ES-I3 (cell line): ENCODE measurements around the gene DPYSL3.

Experiments
- H3K36me3 ChIP-seq: 2 replicates; pipeline ENCODE4 v1.6.1; 2013; ENCODE audit warnings: mild to moderate bottlenecking, low read length, control low read depth, moderate library complexity; ENCODE audit not compliant: insufficient read depth
- H3K4me1 ChIP-seq: 2 replicates; pipeline ENCODE4 v1.6.1; 2013; ENCODE audit warnings: mild to moderate bottlenecking, control low read depth, low read length; ENCODE audit not compliant: insufficient read depth
- H3K9ac ChIP-seq: 2 replicates; pipeline ENCODE4 v1.6.1; 2013; ENCODE audit warnings: low read depth, mild to moderate bottlenecking, low read length, moderate library complexity
- H3K9me3 ChIP-seq: 2 replicates; pipeline ENCODE4 v1.6.1; 2013; ENCODE audit warnings: mild to moderate bottlenecking, low read length, moderate library complexity; ENCODE audit not compliant: control insufficient read depth, insufficient read depth

DPYSL3 gene

GRCh38 chr5:147467973-147468508 lies 41.8 kb downstream of the DPYSL3 start:
- no peaks in the 10 kb centered on the region for H3K9me3 ChIP-seq
- H3K4me1 ChIP-seq = peaks cover 21% of the 10 kb centered on the region
- H3K9ac ChIP-seq = no peak overlapping the region
- H3K36me3 ChIP-seq = no peaks in the 10 kb centered on the region

- H3K9ac ChIP-seq = no peak overlapping the region
- no peaks in the 10 kb centered on the region for H3K9me3 ChIP-seq
- H3K4me1 ChIP-seq = peaks cover 21% of the 10 kb centered on the region
- H3K36me3 ChIP-seq = no peaks in the 10 kb centered on the region
These were observed 43.4 kb downstream of the DPYSL3 start for GRCh38 chr5:147466360-147466980.

- no peaks in the 10 kb centered on the region; the same call in 1 of the 2 replicates for H3K9me3 ChIP-seq
- H3K36me3 ChIP-seq = no peaks in the 10 kb centered on the region
- H3K4me1 ChIP-seq = peaks cover 21% of the 10 kb centered on the region
- no peak overlapping the region for H3K9ac ChIP-seq
These were observed 44.1 kb downstream of the DPYSL3 start for GRCh38 chr5:147465747-147466146.

GRCh38 chr5:147464211-147464610 lies 45.7 kb downstream of the DPYSL3 start:
- Histone ChIP-seq H3K9ac (no peak overlapping the region), H3K9me3 (no peaks in the 10 kb centered on the region; the same call in 1 of the 2 replicates), H3K36me3 (no peaks in the 10 kb centered on the region), H3K4me1 (peaks cover 23% of the 10 kb centered on the region)

GRCh38 chr5:147461915-147462314 lies 48.0 kb downstream of the DPYSL3 start:
- Histone ChIP-seq H3K9ac (no peak overlapping the region), H3K4me1 (peaks cover 13% of the 10 kb centered on the region), H3K9me3 (no peaks in the 10 kb centered on the region; the same call in 1 of the 2 replicates), H3K36me3 (no peaks in the 10 kb centered on the region)

GRCh38 chr5:147460380-147460779 lies 49.5 kb downstream of the DPYSL3 start:
- no peaks in the 10 kb centered on the region for H3K36me3 ChIP-seq
- H3K9ac ChIP-seq = no peak overlapping the region
- H3K9me3 ChIP-seq = no peaks in the 10 kb centered on the region; the same call in 1 of the 2 replicates
- H3K4me1 ChIP-seq = peaks cover 16% of the 10 kb centered on the region

GRCh38 chr5:147458581-147458980 lies 51.3 kb downstream of the DPYSL3 start:
- Histone ChIP-seq H3K4me1 (peaks cover 12% of the 10 kb centered on the region), H3K9ac (no peak overlapping the region), H3K36me3 (no peaks in the 10 kb centered on the region), H3K9me3 (no peaks in the 10 kb centered on the region; the same call in 1 of the 2 replicates)

GRCh38 chr5:147455822-147456450 lies 53.9 kb downstream of the DPYSL3 start:
- Histone ChIP-seq H3K36me3 (no peaks in the 10 kb centered on the region), H3K9ac (0 out of 2 replicates have a peak overlapping the region, but pooled peaks have one; percentile 5), H3K9me3 (no peaks in the 10 kb centered on the region; the same call in 1 of the 2 replicates)

GRCh38 chr5:147454996-147455677 lies 54.7 kb downstream of the DPYSL3 start:
- H3K36me3 ChIP-seq = no peaks in the 10 kb centered on the region
- peak overlapping the region; percentile 85 for H3K9ac ChIP-seq
- H3K9me3 ChIP-seq = no peaks in the 10 kb centered on the region
- peaks cover 17% of the 10 kb centered on the region for H3K4me1 ChIP-seq

More at GRCh38 chr5:147455822-147456450, 53.9 kb downstream of the DPYSL3 start:
- H3K4me1 ChIP-seq = peaks cover 12% of the 10 kb centered on the region

GRCh38 chr5:147453875-147454814 lies 55.7 kb downstream of the DPYSL3 start:
- H3K4me1 ChIP-seq = peaks cover 24% of the 10 kb centered on the region
- no peaks in the 10 kb centered on the region for H3K36me3 ChIP-seq
- peak overlapping the region; percentile 85 for H3K9ac ChIP-seq
- H3K9me3 ChIP-seq = no peaks in the 10 kb centered on the region

GRCh38 chr5:147452165-147452811 lies 57.6 kb downstream of the DPYSL3 start:
- Histone ChIP-seq H3K36me3 (no peaks in the 10 kb centered on the region), H3K9me3 (no peaks in the 10 kb centered on the region), H3K9ac (peak overlapping the region; percentile 85), H3K4me1 (peaks cover 39% of the 10 kb centered on the region)

GRCh38 chr5:147451193-147451592 lies 58.7 kb downstream of the DPYSL3 start:
- peaks cover 37% of the 10 kb centered on the region for H3K4me1 ChIP-seq
- no peaks in the 10 kb centered on the region for H3K9me3 ChIP-seq
- H3K9ac ChIP-seq = peak overlapping the region; percentile 85; the same call in 1 of the 2 replicates
- H3K36me3 ChIP-seq = peaks cover 2% of the 10 kb centered on the region; the same call in 1 of the 2 replicates

- H3K36me3 ChIP-seq = peaks cover 2% of the 10 kb centered on the region; the same call in 1 of the 2 replicates
- H3K4me1 ChIP-seq = peaks cover 31% of the 10 kb centered on the region
These were observed 59.3 kb downstream of the DPYSL3 start for GRCh38 chr5:147450606-147451005.

More at GRCh38 chr5:147450606-147451005, 59.3 kb downstream of the DPYSL3 start:
- Histone ChIP-seq H3K9ac (no peak overlapping the region), H3K9me3 (no peaks in the 10 kb centered on the region)
